Astrocyte (in vitro differentiated cells and primary cell): ENCODE measurements around the gene MICAL2. TPM values are rescaled to one million over a fixed set of nuclear protein-coding genes. Genes with fewer than 3 reads are reported as not detected.

ENCODE experiments used
- DNase-seq: peaks from one replicate; pipeline ENCODE4 v3.0.0-alpha.2; 2010; ENCODE audit warnings: low read depth
- FAIRE-seq: peaks from 2 replicates; lab custom pipeline; 2011; peaks lifted over from hg19 to GRCh38; lab: Jason Lieb, UNC
- H2AFZ ChIP-seq: 2 replicates; pipeline ENCODE4 v1.6.0; 2012; ENCODE audit warnings: low read depth, low read length, inconsistent platforms
- H3K27ac ChIP-seq: 2 replicates; pipeline ENCODE4 v1.5.1; 2011; ENCODE audit warnings: low read depth, low read length, inconsistent platforms
- H3K27me3 ChIP-seq: 2 replicates; pipeline ENCODE4 v1.6.0; 2011; ENCODE audit warnings: low read length, inconsistent platforms; ENCODE audit not compliant: insufficient read depth
- H3K36me3 ChIP-seq: 2 replicates; pipeline ENCODE4 v1.5.1; 2011; ENCODE audit warnings: low read length, inconsistent platforms; ENCODE audit not compliant: insufficient read depth
- H3K4me1 ChIP-seq: 2 replicates; pipeline ENCODE4 v1.5.1; 2011; ENCODE audit warnings: low read length, inconsistent platforms; ENCODE audit not compliant: insufficient read depth
- H3K4me2 ChIP-seq: 2 replicates; pipeline ENCODE4 v1.6.0; 2012; ENCODE audit warnings: low read length, inconsistent platforms
- H3K4me3 ChIP-seq: 2 replicates; pipeline ENCODE4 v1.5.1; 2011; ENCODE audit warnings: low read depth, mild to moderate bottlenecking, low read length, inconsistent platforms; ENCODE audit not compliant: insufficient read depth
- H3K79me2 ChIP-seq: 2 replicates; pipeline ENCODE4 v1.6.0; 2012; ENCODE audit warnings: mild to moderate bottlenecking, low read length, inconsistent platforms; ENCODE audit not compliant: insufficient read depth
- H3K9ac ChIP-seq: 2 replicates; pipeline ENCODE4 v1.6.0; 2012; ENCODE audit warnings: mild to moderate bottlenecking, low read length, inconsistent platforms
- H3K9me3 ChIP-seq: 2 replicates; pipeline ENCODE4 v1.5.1; 2012; ENCODE audit warnings: low read depth, mild to moderate bottlenecking, low read length, inconsistent platforms; ENCODE audit not compliant: insufficient read depth
- H4K20me1 ChIP-seq: 2 replicates; pipeline ENCODE4 v1.6.0; 2012; ENCODE audit warnings: low read length, inconsistent platforms; ENCODE audit not compliant: insufficient read depth
- H3K27ac Mint-ChIP-seq: one replicate; pipeline ENCODE4 v1.8.0; 2021; ENCODE audit warnings: mild to moderate bottlenecking, mixed read lengths; ENCODE audit not compliant: unreplicated experiment
- H3K27me3 Mint-ChIP-seq: one replicate; pipeline ENCODE4 v1.8.0; 2021; ENCODE audit warnings: low read depth, mixed read lengths; ENCODE audit not compliant: unreplicated experiment
- H3K36me3 Mint-ChIP-seq: one replicate; pipeline ENCODE4 v1.8.0; 2021; ENCODE audit warnings: low read depth, mixed read lengths; ENCODE audit not compliant: unreplicated experiment
- H3K4me1 Mint-ChIP-seq: one replicate; pipeline ENCODE4 v1.8.0; 2021; ENCODE audit warnings: low read depth, mixed read lengths; ENCODE audit not compliant: unreplicated experiment
- H3K4me3 Mint-ChIP-seq: one replicate; pipeline ENCODE4 v1.8.0; 2021; ENCODE audit warnings: mild to moderate bottlenecking, moderate library complexity, mixed read lengths; ENCODE audit not compliant: unreplicated experiment
- H3K9me3 Mint-ChIP-seq: one replicate; pipeline ENCODE4 v1.8.0; 2021; ENCODE audit warnings: mild to moderate bottlenecking, mixed read lengths; ENCODE audit not compliant: unreplicated experiment
- EZH2 ChIP-seq: IDR thresholded peaks from 2 replicates; pipeline ENCODE4 v1.6.1; 2012; ENCODE audit warnings: mild to moderate bottlenecking, low read length, inconsistent platforms; ENCODE audit not compliant: insufficient read depth
- total RNA-seq: library from RNA; stranded (reverse); gene quantifications from 2 replicates; pipeline ENCODE4 v1.2.1, GENCODE V29; 2021
- TF ChIP-seq, protein P1 (sequence below): IDR thresholded peaks from 2 replicates; pipeline ENCODE4 v1.5.1; 2011; ENCODE audit warnings: low read depth, mild to moderate bottlenecking, inconsistent platforms, low read length, moderate library complexity; ENCODE audit not compliant: insufficient read depth

MICAL2 gene
- total RNA-seq, 1 donor from 2014 or later, result 357 TPM

DNA sequence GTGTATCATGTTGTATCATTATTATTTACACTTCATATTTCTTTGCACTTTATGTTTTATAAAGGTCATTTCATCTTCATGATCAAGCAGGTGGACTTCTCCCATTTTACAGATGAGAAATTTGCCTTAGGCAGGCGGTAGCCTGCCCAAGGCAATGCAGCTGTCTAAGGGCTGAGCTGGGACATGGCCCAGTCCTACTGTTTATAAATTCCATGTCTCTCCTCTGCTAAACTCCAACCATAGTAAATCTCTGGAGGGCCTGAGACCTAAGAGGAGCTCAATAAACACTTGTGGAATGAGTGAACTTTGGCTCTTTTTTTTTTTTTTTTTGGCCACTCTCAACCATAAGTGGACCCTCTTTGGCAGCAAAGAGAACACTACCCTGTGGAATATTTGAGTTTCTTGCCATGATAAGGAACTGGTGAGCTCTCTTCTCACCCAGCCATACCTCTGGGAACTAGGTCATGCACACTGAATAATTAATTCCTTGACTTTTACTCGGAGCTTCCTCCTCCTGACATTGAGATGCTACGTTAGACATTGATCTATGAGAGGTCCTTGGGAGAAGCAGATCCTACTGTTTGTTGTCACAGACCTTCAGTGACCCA, 29.9 kb downstream of the MICAL2 start:
- Mint-ChIP-seq H3K36me3 (peaks cover 42% of the 10 kb centered on the region), H3K9me3 (no peaks in the 10 kb centered on the region), H3K27me3 (no peaks in the 10 kb centered on the region), H3K27ac (peak overlapping the region; percentile 77), H3K4me1 (peaks cover 69% of the 10 kb centered on the region), H3K4me3 (no peak overlapping the region)
- H3K4me2 ChIP-seq, result no peak overlapping the region
- H4K20me1 ChIP-seq, result peaks cover 68% of the 10 kb centered on the region
- peaks cover 100% of the 10 kb centered on the region for H3K79me2 ChIP-seq
- H3K27me3 ChIP-seq, result no peaks in the 10 kb centered on the region
- FAIRE-seq (no peak), DNase-seq (no peak)
- TF ChIP-seq EZH2, result no peak
- TF ChIP-seq, protein P1, sequence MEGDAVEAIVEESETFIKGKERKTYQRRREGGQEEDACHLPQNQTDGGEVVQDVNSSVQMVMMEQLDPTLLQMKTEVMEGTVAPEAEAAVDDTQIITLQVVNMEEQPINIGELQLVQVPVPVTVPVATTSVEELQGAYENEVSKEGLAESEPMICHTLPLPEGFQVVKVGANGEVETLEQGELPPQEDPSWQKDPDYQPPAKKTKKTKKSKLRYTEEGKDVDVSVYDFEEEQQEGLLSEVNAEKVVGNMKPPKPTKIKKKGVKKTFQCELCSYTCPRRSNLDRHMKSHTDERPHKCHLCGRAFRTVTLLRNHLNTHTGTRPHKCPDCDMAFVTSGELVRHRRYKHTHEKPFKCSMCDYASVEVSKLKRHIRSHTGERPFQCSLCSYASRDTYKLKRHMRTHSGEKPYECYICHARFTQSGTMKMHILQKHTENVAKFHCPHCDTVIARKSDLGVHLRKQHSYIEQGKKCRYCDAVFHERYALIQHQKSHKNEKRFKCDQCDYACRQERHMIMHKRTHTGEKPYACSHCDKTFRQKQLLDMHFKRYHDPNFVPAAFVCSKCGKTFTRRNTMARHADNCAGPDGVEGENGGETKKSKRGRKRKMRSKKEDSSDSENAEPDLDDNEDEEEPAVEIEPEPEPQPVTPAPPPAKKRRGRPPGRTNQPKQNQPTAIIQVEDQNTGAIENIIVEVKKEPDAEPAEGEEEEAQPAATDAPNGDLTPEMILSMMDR, result no peak
- H3K9me3 ChIP-seq, result no peaks in the 10 kb centered on the region
- peaks cover 55% of the 10 kb centered on the region for H3K36me3 ChIP-seq
- no peak overlapping the region for H3K4me3 ChIP-seq
- peak overlapping the region; percentile 97 for H3K27ac ChIP-seq
- no peak overlapping the region for H2AFZ ChIP-seq
- peak overlapping the region; percentile 83 for H3K9ac ChIP-seq
- H3K4me1 ChIP-seq, result peaks cover 85% of the 10 kb centered on the region

DNA sequence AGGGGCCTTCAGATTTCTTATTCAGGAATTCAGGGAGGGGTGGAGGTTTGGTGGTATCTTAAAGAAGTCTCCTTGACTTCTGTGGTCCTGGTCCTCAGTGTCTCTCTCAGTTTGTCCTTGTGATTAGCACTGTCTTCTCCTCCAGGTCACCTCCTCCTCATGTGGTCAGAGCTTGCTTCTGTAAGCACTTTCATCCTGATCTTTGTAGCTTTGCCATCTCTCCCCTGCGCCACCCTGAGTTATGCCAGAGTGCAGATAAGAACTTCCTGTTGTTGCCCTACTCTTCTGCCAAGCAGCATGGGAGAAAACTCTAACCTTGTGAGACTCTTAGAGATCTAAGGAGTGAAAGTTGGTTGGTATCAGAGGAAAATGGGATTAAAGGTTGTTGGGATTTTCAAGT, 30.9 kb downstream of the MICAL2 start:
- Mint-ChIP-seq H3K36me3 (peaks cover 43% of the 10 kb centered on the region), H3K27me3 (no peaks in the 10 kb centered on the region), H3K27ac (peak overlapping the region; percentile 80), H3K4me3 (no peak overlapping the region), H3K9me3 (no peaks in the 10 kb centered on the region), H3K4me1 (peaks cover 73% of the 10 kb centered on the region)
- H3K36me3 ChIP-seq, result peaks cover 55% of the 10 kb centered on the region
- TF ChIP-seq EZH2, result no peak
- TF ChIP-seq, protein P1, result no peak
- H3K79me2 ChIP-seq, result peaks cover 96% of the 10 kb centered on the region
- peaks cover 76% of the 10 kb centered on the region for H3K4me1 ChIP-seq
- peak overlapping the region; percentile 19 for H3K27ac ChIP-seq
- H3K9ac ChIP-seq, result no peak overlapping the region
- FAIRE-seq (no peak), DNase-seq (no peak)
- no peak overlapping the region for H3K4me2 ChIP-seq
- peaks cover 62% of the 10 kb centered on the region for H4K20me1 ChIP-seq
- H3K9me3 ChIP-seq, result no peaks in the 10 kb centered on the region
- H3K4me3 ChIP-seq, result no peak overlapping the region
- H3K27me3 ChIP-seq, result no peaks in the 10 kb centered on the region
- H2AFZ ChIP-seq, result no peak overlapping the region

DNA sequence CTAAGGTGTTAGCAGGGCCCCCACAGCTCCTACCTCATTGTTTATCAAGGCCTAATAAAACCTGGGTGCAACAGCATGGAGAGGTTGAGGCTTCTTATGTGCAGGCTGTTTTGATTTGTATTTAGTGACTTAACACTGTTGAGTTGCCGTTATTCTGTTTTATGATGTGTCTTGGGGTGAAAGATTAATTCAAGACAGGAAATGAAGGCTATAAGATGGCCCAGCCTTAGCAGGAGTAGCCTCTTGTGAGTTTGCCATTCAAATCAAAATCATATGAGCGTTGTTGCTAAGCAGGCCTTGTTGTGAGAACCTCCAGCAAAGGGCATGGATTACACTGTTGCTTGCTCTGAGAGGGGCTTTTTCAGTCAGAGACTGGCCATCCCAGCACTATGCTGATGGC, 31.8 kb downstream of the MICAL2 start:
- Histone ChIP-seq H2AFZ (no peak overlapping the region), H3K4me1 (peaks cover 69% of the 10 kb centered on the region), H3K79me2 (peaks cover 88% of the 10 kb centered on the region), H3K9me3 (no peaks in the 10 kb centered on the region), H4K20me1 (peaks cover 56% of the 10 kb centered on the region), H3K4me3 (no peak overlapping the region), H3K36me3 (peaks cover 52% of the 10 kb centered on the region), H3K27ac (peak overlapping the region; percentile 67), H3K9ac (no peak overlapping the region), H3K4me2 (no peak overlapping the region), H3K27me3 (no peaks in the 10 kb centered on the region)
- Mint-ChIP-seq H3K27ac (peak overlapping the region; percentile 3), H3K4me3 (no peak overlapping the region), H3K9me3 (no peaks in the 10 kb centered on the region), H3K4me1 (peaks cover 73% of the 10 kb centered on the region), H3K36me3 (peaks cover 46% of the 10 kb centered on the region), H3K27me3 (no peaks in the 10 kb centered on the region)
- DNase-seq, result no peak
- TF ChIP-seq, protein P1, result no peak
- TF ChIP-seq EZH2, result no peak
- FAIRE-seq, result no peak
